Hematopoietic multipotent progenitor cell treated with erythropoietin and hydrocortisone succinate and interleukin-3 and kit ligand, for 6 days (in vitro differentiated cells): ENCODE measurements around the gene C17orf107.

Experiments
- DNase-seq: peaks from one replicate; pipeline ENCODE4 v3.0.0-alpha.2; 2015

Gene C17orf107

DNA sequence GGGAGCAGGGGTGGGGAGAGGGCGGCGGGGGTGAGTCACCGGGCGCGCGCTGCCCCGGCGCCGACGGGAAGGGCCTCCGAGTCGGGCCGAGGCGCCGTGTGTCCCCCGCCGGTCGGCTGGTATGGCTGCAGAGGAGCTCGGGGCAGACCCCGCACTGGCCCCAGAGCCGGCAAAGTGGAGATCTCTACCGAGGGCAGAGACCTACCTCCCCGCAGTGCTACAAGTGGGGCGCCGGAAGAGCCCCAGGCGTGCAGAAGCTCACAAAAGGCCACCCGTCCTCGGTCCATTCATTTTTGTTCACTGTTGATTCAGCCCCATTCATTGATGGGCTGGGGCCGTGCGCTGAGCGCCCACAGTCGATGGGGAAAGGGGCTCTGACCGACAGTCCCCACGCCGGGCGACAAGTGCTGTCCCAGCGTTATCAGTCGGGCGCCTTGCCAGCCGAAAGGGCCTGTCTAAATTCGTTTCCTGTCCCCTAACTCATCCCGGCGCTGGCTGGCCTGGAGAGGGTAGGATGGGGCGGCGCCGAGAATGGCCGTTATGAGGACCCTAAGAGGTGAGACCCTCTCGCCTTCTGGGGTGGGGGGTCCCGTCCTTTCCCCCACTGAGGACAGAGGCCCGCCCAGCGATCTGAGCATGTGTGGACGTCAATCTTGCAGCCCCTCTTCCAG lies 50.9 kb downstream of the C17orf107 start:
- DNase-seq: peak; percentile 87

- peak; percentile 57 for DNase-seq
These were observed 51.4 kb downstream of the C17orf107 start, which contains the start of gene ENO3 for GRCh38 chr17:4950746-4951204. TSS of gene ENO3 (plus strand) at chr17:4951119. CDS start at chr17:4951830, 711 bp downstream.

- no peak for DNase-seq
These were observed 52.1 kb downstream of the C17orf107 start for GRCh38 chr17:4951486-4951885.
